Measurements from ENCODE around the gene RAP1GAP.
"Not testable (repeated sequence)": the region's sequence is repeated elsewhere in the genome, so short reads cannot be mapped to it uniquely, and the experiment has no call there.

Gene RAP1GAP

GRCh38 chr1:21681426-21681825, 12.3 kb upstream of the RAP1GAP start:
- in situ Hi-C loops (cut with HindIII; ENCODE audit: low pct_ligation_motif_present, low pct_unique_long_range_greater_than_20kb, low sequenced_read_pairs): no loop called here
- no peak for DNase-seq

DNA sequence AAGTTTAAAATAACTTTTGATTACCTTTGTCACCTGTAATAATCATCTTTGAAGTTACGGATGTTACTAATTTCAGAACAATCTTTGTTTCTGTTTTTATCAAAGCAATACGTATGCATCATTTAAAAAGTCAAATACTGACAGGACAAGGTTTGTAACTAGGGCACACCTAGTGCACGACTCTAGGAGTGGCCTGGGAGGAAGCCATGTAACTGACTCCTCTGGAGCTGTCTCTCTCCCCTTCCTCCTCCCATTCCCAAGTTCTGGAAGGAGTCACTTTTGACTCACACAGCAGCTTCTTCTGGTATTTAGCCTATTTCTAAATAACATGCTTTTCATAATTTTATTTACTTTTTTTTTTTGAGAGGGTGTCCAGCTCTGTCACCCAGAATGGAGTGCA, 11.8 kb upstream of the RAP1GAP start:
- no peak for DNase-seq
- in situ Hi-C loops (cut with HindIII; ENCODE audit: low pct_ligation_motif_present, low pct_unique_long_range_greater_than_20kb, low sequenced_read_pairs): no loop called here

DNA sequence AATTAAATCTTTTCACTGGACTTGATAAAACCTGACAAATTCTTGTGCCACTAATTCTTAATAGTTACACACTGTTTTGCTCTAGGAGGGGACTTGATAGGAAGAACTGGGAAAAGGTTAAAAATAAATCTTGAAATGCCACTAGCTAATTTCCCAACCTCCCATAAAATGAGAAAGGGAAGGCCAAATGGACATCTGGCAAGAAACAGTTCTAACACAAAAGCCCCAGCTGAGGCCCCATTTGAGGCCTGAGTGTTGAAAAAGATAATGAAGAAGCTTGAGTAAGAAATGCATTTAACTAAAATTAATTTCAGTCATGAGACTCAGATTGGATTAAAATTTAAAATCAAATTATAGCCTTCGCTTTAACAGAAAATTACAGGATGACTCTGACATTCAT, 11.2 kb upstream of the RAP1GAP start:
- in situ Hi-C loops (cut with HindIII; ENCODE audit: low pct_ligation_motif_present, low pct_unique_long_range_greater_than_20kb, low sequenced_read_pairs): no loop called here
- no peak for DNase-seq

- no peak for DNase-seq
Observed at GRCh38 chr1:21677168-21677567, 8.0 kb upstream of the RAP1GAP start.

DNA sequence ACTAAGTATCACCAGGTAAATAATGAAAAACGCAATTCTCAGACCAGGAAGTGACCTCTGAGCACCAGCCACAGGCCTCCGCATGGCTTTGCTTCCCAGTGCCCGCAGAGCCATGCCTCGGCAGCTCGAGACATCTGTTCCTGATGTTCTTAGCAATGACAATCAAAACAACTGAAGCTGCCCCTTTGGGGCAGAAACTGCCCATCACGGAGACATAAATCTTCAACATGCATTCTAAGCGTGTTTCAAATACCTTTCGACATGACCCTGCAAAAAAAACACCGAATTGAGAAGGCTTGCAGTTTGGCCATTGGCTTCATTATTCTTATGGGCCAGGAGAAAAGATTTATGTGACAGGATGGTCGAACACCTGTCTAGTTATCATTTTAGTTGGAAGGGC, 5.8 kb upstream of the RAP1GAP start:
- DNase-seq: no peak
- in situ Hi-C loops (cut with HindIII; ENCODE audit: low pct_ligation_motif_present, low pct_unique_long_range_greater_than_20kb, low sequenced_read_pairs): no loop called here

More at GRCh38 chr1:21677168-21677567, 8.0 kb upstream of the RAP1GAP start:
- in situ Hi-C loops (cut with HindIII; ENCODE audit: low pct_ligation_motif_present, low pct_unique_long_range_greater_than_20kb, low sequenced_read_pairs): no loop called here

- DNase-seq; in situ Hi-C loops (cut with HindIII; ENCODE audit: low pct_ligation_motif_present, low pct_unique_long_range_greater_than_20kb, low sequenced_read_pairs): not testable (repeated sequence)
Observed at GRCh38 chr1:21673853-21674252, 4.7 kb upstream of the RAP1GAP start.

GRCh38 chr1:21673277-21673780, 4.2 kb upstream of the RAP1GAP start:
- in situ Hi-C loops (cut with HindIII; ENCODE audit: low pct_ligation_motif_present, low pct_unique_long_range_greater_than_20kb, low sequenced_read_pairs): no loop called here
- DNase-seq: no peak

- in situ Hi-C loops (cut with HindIII; ENCODE audit: low pct_ligation_motif_present, low pct_unique_long_range_greater_than_20kb, low sequenced_read_pairs): no loop called here
Observed at GRCh38 chr1:21672478-21673276, 3.5 kb upstream of the RAP1GAP start.

GRCh38 chr1:21671915-21672314, 2.8 kb upstream of the RAP1GAP start:
- no peak for DNase-seq
- in situ Hi-C loops (cut with HindIII; ENCODE audit: low pct_ligation_motif_present, low pct_unique_long_range_greater_than_20kb, low sequenced_read_pairs): no loop called here

More at GRCh38 chr1:21672478-21673276, 3.5 kb upstream of the RAP1GAP start:
- no peak for DNase-seq

DNA sequence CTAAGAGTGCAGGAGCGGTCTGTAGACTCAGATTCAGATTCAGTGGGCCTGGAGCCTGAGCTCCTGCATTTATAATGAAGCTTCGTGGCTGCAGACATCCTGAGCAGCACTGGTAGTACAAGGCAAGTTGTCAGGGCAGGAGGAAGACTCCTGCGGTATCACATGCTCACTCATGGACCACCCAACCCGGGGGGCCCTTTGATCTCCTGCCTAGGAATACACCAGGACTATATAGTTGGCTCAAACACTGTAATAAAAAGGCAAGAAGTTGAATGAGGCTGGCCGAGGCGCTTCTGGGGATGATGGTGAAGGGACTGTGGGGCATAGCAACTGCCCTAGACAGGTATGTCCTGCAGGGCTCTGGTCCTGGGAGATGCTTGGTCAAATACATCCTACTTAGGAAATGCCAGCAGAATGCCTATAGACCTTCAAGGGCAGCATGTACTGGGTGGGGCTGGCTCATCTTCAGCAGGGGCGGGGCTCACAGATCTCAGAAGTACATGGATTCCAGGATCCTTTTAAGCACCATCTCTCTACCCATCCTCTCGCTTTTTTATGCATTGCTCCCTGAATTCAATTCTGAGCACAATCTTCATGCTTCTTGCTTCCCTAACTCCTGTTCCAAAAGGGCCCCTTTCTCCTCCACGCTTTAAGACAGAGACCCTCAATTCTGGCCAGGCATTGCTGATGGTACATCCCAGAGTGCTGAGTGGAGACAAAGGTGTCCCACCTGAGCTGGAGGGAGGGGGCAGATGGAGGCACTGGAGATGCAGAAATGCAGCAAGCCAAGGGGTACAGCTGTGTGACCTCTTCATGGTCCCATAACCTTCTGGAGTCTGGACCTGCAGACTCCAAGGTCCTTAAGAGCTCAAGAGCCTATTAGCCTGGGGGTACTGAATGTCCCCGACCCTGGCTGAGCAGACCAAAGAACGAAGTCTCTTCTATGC, 2.1 kb upstream of the RAP1GAP start:
- in situ Hi-C loops (cut with HindIII; ENCODE audit: low pct_ligation_motif_present, low pct_unique_long_range_greater_than_20kb, low sequenced_read_pairs): no loop called here
- DNase-seq: no peak

DNA sequence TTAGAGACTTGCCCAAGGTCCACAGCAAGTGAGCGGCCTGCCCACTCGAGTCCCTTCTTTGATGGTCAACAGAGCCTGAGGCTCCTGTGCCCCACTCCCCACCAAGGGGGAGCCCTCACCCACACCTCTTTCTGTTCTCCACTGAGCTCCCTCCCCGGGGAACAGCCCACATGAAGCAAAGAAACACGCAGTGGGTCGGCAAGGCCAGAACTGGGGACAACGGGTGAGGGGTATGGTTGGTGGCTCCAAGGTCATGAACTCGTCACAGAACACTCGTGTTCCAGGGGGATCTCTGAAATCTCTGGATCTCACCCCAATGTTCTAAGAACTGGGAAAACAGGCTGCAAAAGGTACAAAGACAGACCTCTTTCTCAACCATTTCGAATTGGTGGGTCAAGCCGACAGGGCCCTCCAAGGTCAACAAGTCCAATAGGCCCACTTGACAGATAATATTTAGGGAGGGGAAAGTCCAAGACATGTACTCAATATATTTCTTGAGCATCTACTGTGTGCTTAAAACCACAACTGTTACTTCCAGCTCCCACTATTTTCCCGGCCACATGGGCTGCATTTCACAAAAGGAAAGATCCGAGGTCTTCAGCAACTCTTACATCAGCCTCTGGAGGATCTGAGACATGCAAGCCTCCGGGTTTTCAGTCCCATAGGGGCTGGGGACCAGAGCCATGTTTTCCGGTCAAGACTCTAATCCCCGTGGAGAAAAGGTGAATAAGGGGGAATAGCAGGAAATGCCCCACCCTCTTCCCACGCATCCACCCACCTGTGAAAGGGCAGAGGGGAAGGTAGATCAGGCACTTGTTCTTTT, 1.1 kb upstream of the RAP1GAP start:
- in situ Hi-C loops (cut with HindIII; ENCODE audit: low pct_ligation_motif_present, low pct_unique_long_range_greater_than_20kb, low sequenced_read_pairs): no loop called here
- DNase-seq: no peak

DNA sequence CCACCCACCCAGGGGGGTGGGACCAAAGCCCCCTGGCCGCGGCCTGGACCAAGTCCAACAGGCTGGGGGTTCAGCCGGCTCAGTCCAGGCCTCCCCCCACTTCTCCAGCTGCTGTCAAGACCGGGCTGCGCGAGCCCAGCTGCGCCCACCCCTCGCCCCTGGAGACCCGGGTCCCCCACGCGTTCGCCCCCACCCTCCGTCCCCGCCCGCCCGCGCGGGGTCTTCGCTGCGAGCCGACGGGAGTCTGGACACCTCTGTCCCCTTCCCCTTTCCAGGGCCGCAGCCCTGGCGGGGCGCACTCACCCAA, 253 bp downstream of the RAP1GAP start:
- in situ Hi-C loops (cut with HindIII; ENCODE audit: low pct_ligation_motif_present, low pct_unique_long_range_greater_than_20kb, low sequenced_read_pairs): no loop called here

GRCh38 chr1:21668232-21668950, 766 bp downstream of the RAP1GAP start:
- no peak for DNase-seq
- in situ Hi-C loops (cut with HindIII; ENCODE audit: low pct_ligation_motif_present, low pct_unique_long_range_greater_than_20kb, low sequenced_read_pairs): no loop called here

More for the DNA sequence above, 253 bp downstream of the RAP1GAP start:
- DNase-seq: no peak

GRCh38 chr1:21667348-21668231, 1.6 kb downstream of the RAP1GAP start:
- in situ Hi-C loops (cut with HindIII; ENCODE audit: low pct_ligation_motif_present, low pct_unique_long_range_greater_than_20kb, low sequenced_read_pairs): no loop called here
- no peak for DNase-seq

GRCh38 chr1:21666576-21667320, 2.4 kb downstream of the RAP1GAP start:
- in situ Hi-C loops (cut with HindIII; ENCODE audit: low pct_ligation_motif_present, low pct_unique_long_range_greater_than_20kb, low sequenced_read_pairs): no loop called here
- DNase-seq: no peak

DNA sequence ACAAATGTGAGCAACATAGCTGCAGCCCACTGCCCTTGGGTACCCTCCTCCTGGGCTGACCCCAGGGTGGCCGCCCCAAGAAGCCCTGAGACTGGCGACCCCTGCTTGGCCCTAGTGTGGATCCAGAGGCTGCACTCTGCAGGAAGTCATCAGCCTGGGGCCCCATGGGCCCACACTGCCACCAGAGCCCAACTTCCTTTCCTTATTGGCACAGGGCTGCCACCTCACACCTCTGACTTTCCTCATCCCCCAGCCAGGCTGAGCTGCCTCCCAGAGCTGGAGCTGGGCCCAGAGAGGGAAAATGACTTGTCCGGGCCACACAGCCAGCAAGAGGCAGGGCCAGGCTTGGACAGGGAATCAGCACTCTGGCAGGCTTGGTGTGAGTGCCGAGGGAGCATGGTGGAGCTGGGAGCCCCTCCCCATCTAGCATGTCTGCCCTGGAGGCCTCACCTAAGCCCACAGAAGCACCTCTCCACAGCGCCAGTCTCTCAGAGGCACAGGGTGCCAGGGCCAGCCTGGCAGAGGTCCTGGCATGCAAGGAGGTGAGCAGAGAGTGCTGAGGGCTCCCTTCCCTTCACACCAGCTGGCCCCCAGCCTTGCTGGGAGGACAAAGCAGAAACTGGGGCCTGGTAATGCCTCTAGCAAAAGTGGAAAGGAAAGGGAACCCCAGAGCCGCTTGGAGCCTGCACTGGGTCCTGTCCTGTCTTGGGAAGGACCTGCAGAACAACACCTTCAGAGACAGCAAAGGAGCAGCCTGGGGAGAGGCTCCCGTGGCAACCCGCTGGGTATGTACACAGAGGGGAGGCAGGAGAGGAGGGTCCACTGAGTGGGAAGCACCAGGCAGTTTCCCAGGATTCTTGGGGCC, 3.2 kb downstream of the RAP1GAP start:
- DNase-seq: no peak
- in situ Hi-C loops (cut with HindIII; ENCODE audit: low pct_ligation_motif_present, low pct_unique_long_range_greater_than_20kb, low sequenced_read_pairs): no loop called here
